Nephron (organoid): ENCODE data around the gene WDR17.

Experiments used
- H3K27ac Mint-ChIP-seq, 3 experiments: 2 replicates each; pipeline ENCODE4 v1.8.0; 2020; ENCODE audit warnings: mixed read lengths in 3 of 3, mild to moderate bottlenecking in 2 of 3, moderate library complexity in 1 of 3
- H3K27me3 Mint-ChIP-seq: 2 replicates; pipeline ENCODE4 v1.8.0; 2021; ENCODE audit warnings: low read depth, mild to moderate bottlenecking, moderate library complexity, mixed read lengths
- H3K36me3 Mint-ChIP-seq: 2 replicates; pipeline ENCODE4 v1.8.0; 2020; ENCODE audit warnings: low read depth, mixed read lengths
- H3K4me1 Mint-ChIP-seq: 2 replicates; pipeline ENCODE4 v1.8.0; 2020; ENCODE audit warnings: mixed read lengths
- H3K4me3 Mint-ChIP-seq, 3 experiments: 2 replicates each; pipeline ENCODE4 v1.8.0; 2020; ENCODE audit warnings: mild to moderate bottlenecking in 3 of 3, mixed read lengths in 3 of 3, moderate library complexity in 2 of 3
- H3K9me3 Mint-ChIP-seq: 2 replicates; pipeline ENCODE4 v1.8.0; 2020; ENCODE audit warnings: mixed read lengths
- CTCF ChIP-seq, 3 experiments: fragments of 200-600 bp; sonication (generic); IDR thresholded peaks; one replicate each; pipeline ENCODE4 v1.5.0; 2021; ENCODE audit warnings: antibody characterized with exemption in 3 of 3; ENCODE audit not compliant: unreplicated experiment in 3 of 3

Gene WDR17

DNA sequence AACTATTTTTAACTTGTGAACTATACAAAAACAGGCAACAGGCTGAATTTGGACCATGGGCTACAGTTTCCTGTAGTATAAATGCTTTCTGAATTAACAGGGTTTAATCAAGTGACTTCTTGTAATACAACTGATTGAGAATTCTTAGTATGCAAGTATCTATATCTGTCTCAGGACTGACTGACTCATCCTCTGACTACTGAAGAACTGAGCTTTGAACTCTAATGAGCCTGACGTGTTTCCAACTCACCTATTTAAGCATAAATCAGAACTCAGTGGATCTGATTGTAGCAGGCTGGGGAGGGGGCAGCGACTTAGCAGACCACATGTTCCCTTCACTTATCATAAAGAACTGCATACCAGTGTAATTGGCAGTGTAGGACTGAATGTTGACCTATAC lies 122.0 kb downstream of the WDR17 start:
- no peaks in the 10 kb centered on the region for H3K36me3 Mint-ChIP-seq
- no peak overlapping the region for H3K27ac Mint-ChIP-seq
- H3K9me3 Mint-ChIP-seq = no peaks in the 10 kb centered on the region
- no peak overlapping the region for H3K4me3 Mint-ChIP-seq
- H3K4me1 Mint-ChIP-seq = peaks cover 46% of the 10 kb centered on the region
- no peaks in the 10 kb centered on the region for H3K27me3 Mint-ChIP-seq
- no peak for TF ChIP-seq CTCF (IDR thresholded peaks at IDR 0.05; ENCODE audit: unreplicated experiment in 3 of 3)

GRCh38 chr4:176188654-176189053 lies 123.0 kb downstream of the WDR17 start:
- Mint-ChIP-seq H3K4me3 (no peak overlapping the region), H3K36me3 (no peaks in the 10 kb centered on the region), H3K27ac (peak overlapping the region in 2 of 3 experiments; percentile 22 to 77), H3K9me3 (no peaks in the 10 kb centered on the region), H3K27me3 (no peaks in the 10 kb centered on the region), H3K4me1 (peaks cover 42% of the 10 kb centered on the region)
- no peak for TF ChIP-seq CTCF (IDR thresholded peaks at IDR 0.05; ENCODE audit: unreplicated experiment in 3 of 3)

GRCh38 chr4:176189891-176190795 lies 124.5 kb downstream of the WDR17 start:
- Mint-ChIP-seq H3K27ac (peak overlapping the region in 2 of 3 experiments; percentile 18 to 78), H3K27me3 (no peaks in the 10 kb centered on the region), H3K4me3 (no peak overlapping the region), H3K9me3 (no peaks in the 10 kb centered on the region), H3K36me3 (no peaks in the 10 kb centered on the region), H3K4me1 (peaks cover 34% of the 10 kb centered on the region)
- no peak for TF ChIP-seq CTCF (IDR thresholded peaks at IDR 0.05; ENCODE audit: unreplicated experiment in 3 of 3)

DNA sequence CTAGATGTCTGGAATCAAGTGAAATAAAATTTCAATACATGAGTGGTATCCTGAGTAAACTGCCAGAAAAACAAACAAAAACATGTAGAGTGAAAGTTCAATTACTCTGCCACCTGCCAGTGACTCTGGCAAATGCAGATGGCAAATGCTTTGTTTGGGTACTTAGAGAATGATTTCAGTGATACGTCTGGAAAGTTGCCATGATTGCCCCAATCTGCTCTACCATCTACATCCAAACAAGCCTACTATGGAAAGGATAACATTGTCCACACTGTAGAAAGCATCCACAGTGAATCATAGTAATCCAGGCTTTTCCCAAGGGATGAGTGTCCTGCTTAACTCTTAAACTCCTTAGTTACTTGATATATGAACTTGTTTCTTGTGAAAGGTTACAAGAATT lies 126.3 kb downstream of the WDR17 start:
- no peaks in the 10 kb centered on the region for H3K9me3 Mint-ChIP-seq
- H3K27me3 Mint-ChIP-seq = no peaks in the 10 kb centered on the region
- no peak for TF ChIP-seq CTCF (IDR thresholded peaks at IDR 0.05; ENCODE audit: unreplicated experiment in 3 of 3)
- no peaks in the 10 kb centered on the region for H3K36me3 Mint-ChIP-seq
- no peak overlapping the region for H3K4me3 Mint-ChIP-seq
- no peak overlapping the region for H3K27ac Mint-ChIP-seq
- peaks cover 29% of the 10 kb centered on the region for H3K4me1 Mint-ChIP-seq

DNA sequence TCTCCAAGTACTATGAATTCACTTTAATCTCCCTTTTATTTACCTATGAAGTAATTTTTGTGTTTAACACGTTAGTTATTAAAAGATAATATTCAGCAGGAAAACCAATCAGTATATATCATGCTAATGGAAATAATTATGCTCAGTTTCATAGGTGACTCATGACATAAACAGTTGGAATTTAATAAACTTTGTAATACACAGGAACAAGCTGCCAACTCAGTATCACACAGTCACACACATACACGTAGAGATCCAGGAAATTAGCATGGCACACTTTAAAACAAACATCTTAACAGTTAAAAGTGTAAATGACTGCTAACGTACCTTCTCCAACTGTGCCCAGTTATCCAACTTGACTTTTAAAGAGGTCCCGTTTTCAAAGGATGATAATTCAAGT lies 127.5 kb downstream of the WDR17 start:
- H3K9me3 Mint-ChIP-seq = no peaks in the 10 kb centered on the region
- no peak overlapping the region for H3K27ac Mint-ChIP-seq
- no peaks in the 10 kb centered on the region for H3K27me3 Mint-ChIP-seq
- no peak for TF ChIP-seq CTCF (IDR thresholded peaks at IDR 0.05; ENCODE audit: unreplicated experiment in 3 of 3)
- no peaks in the 10 kb centered on the region for H3K36me3 Mint-ChIP-seq
- H3K4me1 Mint-ChIP-seq = peaks cover 28% of the 10 kb centered on the region
- H3K4me3 Mint-ChIP-seq = peak overlapping the region in 2 of 3 experiments; percentile 28 to 35

DNA sequence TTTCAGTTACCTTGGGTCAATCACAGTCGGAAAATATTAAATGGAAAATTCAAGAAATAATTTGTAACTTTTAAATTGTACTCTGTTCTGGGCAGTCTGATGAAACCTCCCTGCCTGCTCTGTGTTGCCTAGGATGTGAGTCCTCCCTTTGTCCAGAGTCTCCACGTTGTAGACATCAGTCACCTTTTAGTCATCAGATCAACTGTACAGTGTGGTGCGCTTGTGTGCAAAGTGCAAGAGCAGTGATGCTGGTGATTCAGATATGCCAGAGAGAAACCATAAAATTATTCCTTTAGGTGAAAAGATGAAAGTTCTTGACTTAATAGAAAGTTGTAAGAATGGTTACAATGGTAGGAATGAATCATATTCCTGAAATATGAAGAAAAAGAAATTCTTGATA lies 128.3 kb downstream of the WDR17 start:
- no peaks in the 10 kb centered on the region for H3K9me3 Mint-ChIP-seq

More for the DNA sequence above, 128.3 kb downstream of the WDR17 start:
- Mint-ChIP-seq H3K27ac (no peak overlapping the region), H3K4me1 (peaks cover 25% of the 10 kb centered on the region), H3K36me3 (no peaks in the 10 kb centered on the region), H3K27me3 (no peaks in the 10 kb centered on the region), H3K4me3 (peak overlapping the region in 2 of 3 experiments; percentile 48 to 67)
- TF ChIP-seq CTCF (IDR thresholded peaks at IDR 0.05; ENCODE audit: unreplicated experiment in 3 of 3) = no peak
